Stimulated activated effector memory CD8-positive, alpha-beta T cell treated with anti-CD3 and anti-CD28 coated beads, Interleukin-12 subunit alpha, Interleukin-12 subunit beta, amount 100 ng/mL, for 72 hours (primary cell): ENCODE data around the gene OPRD1.
A peak's percentile ranks its signal among the peaks of the same experiment; 100 is the strongest.
"Not testable (repeated sequence)": the region's sequence is repeated elsewhere in the genome, so short reads cannot be mapped to it uniquely, and the experiment has no call there.

Source experiments
- ATAC-seq: fragments of 150-1000 bp; cut with Tn5 transposase; 2 replicates; pipeline ENCODE4 v1.10.0; 2021
- DNase-seq, 2 donors: peaks; one replicate each; pipeline ENCODE4 v3.0.0; 2021 to 2022; ENCODE audit warnings: low spot score in 2 of 2
- H3K27ac Mint-ChIP-seq: one replicate; pipeline ENCODE4 v1.8.0; 2022; ENCODE audit warnings: mild to moderate bottlenecking, mixed read lengths
- H3K36me3 Mint-ChIP-seq: one replicate; pipeline ENCODE4 v1.8.0; 2022; ENCODE audit warnings: mild to moderate bottlenecking, mixed read lengths
- H3K4me1 Mint-ChIP-seq: one replicate; pipeline ENCODE4 v1.8.0; 2022; ENCODE audit warnings: mixed read lengths
- H3K4me3 Mint-ChIP-seq: one replicate; pipeline ENCODE4 v1.8.0; 2022; ENCODE audit warnings: mild to moderate bottlenecking, mixed read lengths
- H3K9me3 Mint-ChIP-seq: one replicate; pipeline ENCODE4 v1.8.0; 2022; ENCODE audit warnings: mixed read lengths

OPRD1 gene

GRCh38 chr1:28853093-28853742, 41.2 kb downstream of the OPRD1 start:
- Mint-ChIP-seq H3K27ac (no peak overlapping the region), H3K4me1 (peaks cover 9% of the 10 kb centered on the region), H3K4me3 (no peak overlapping the region), H3K36me3 (no peaks in the 10 kb centered on the region), H3K9me3 (no peaks in the 10 kb centered on the region)
- DNase-seq: no peak
- no peak for ATAC-seq

GRCh38 chr1:28854406-28854805, 42.4 kb downstream of the OPRD1 start:
- not testable (repeated sequence) for H3K9me3 Mint-ChIP-seq, ATAC-seq, H3K4me3 Mint-ChIP-seq, H3K36me3 Mint-ChIP-seq, DNase-seq, H3K27ac Mint-ChIP-seq, H3K4me1 Mint-ChIP-seq

- H3K36me3 Mint-ChIP-seq: no peaks in the 10 kb centered on the region
- no peaks in the 10 kb centered on the region for H3K9me3 Mint-ChIP-seq
- H3K4me3 Mint-ChIP-seq: no peak overlapping the region
- no peak for ATAC-seq
- no peak for DNase-seq
- peaks cover 9% of the 10 kb centered on the region for H3K4me1 Mint-ChIP-seq
- no peak overlapping the region for H3K27ac Mint-ChIP-seq
These were observed 43.1 kb downstream of the OPRD1 start for GRCh38 chr1:28855046-28855445.

GRCh38 chr1:28855469-28855951, 43.5 kb downstream of the OPRD1 start:
- H3K27ac Mint-ChIP-seq: no peak overlapping the region
- no peak for ATAC-seq
- H3K4me1 Mint-ChIP-seq: peaks cover 9% of the 10 kb centered on the region
- H3K4me3 Mint-ChIP-seq: no peak overlapping the region
- H3K9me3 Mint-ChIP-seq: no peaks in the 10 kb centered on the region
- no peak for DNase-seq
- no peaks in the 10 kb centered on the region for H3K36me3 Mint-ChIP-seq

GRCh38 chr1:28855969-28856368, 44.0 kb downstream of the OPRD1 start:
- ATAC-seq: peak; percentile 39
- Mint-ChIP-seq H3K9me3 (no peaks in the 10 kb centered on the region), H3K36me3 (no peaks in the 10 kb centered on the region), H3K4me1 (peaks cover 9% of the 10 kb centered on the region), H3K27ac (no peak overlapping the region), H3K4me3 (no peak overlapping the region)
- DNase-seq: no peak

- Mint-ChIP-seq H3K4me1 (peaks cover under 1% of the 10 kb centered on the region), H3K27ac (no peak overlapping the region), H3K36me3 (no peaks in the 10 kb centered on the region), H3K4me3 (no peak overlapping the region), H3K9me3 (no peaks in the 10 kb centered on the region)
- DNase-seq: no peak
- no peak for ATAC-seq
These were observed 48.5 kb downstream of the OPRD1 start for GRCh38 chr1:28860332-28861073.

GRCh38 chr1:28862571-28863403, 50.8 kb downstream of the OPRD1 start:
- H3K36me3 Mint-ChIP-seq: no peaks in the 10 kb centered on the region
- no peak for DNase-seq
- no peak overlapping the region for H3K4me3 Mint-ChIP-seq
- no peaks in the 10 kb centered on the region for H3K4me1 Mint-ChIP-seq
- no peak overlapping the region for H3K27ac Mint-ChIP-seq
- ATAC-seq: no peak
- H3K9me3 Mint-ChIP-seq: no peaks in the 10 kb centered on the region

- Mint-ChIP-seq H3K36me3 (no peaks in the 10 kb centered on the region), H3K4me3 (no peak overlapping the region), H3K27ac (peak overlapping the region; percentile 53), H3K9me3 (no peaks in the 10 kb centered on the region), H3K4me1 (no peaks in the 10 kb centered on the region)
- ATAC-seq (no peak), DNase-seq (no peak)
These were observed 52.7 kb downstream of the OPRD1 start for GRCh38 chr1:28864695-28865094.

GRCh38 chr1:28865997-28866650, 54.2 kb downstream of the OPRD1 start:
- DNase-seq: no peak
- Mint-ChIP-seq H3K9me3 (no peaks in the 10 kb centered on the region), H3K4me3 (no peak overlapping the region), H3K4me1 (no peaks in the 10 kb centered on the region), H3K27ac (no peak overlapping the region), H3K36me3 (no peaks in the 10 kb centered on the region)
- peak; percentile 41 for ATAC-seq

- H3K4me3 Mint-ChIP-seq: no peak overlapping the region
- no peak for DNase-seq
- H3K36me3 Mint-ChIP-seq: no peaks in the 10 kb centered on the region
- no peak for ATAC-seq
- H3K4me1 Mint-ChIP-seq: no peaks in the 10 kb centered on the region
- no peaks in the 10 kb centered on the region for H3K9me3 Mint-ChIP-seq
- H3K27ac Mint-ChIP-seq: no peak overlapping the region
These were observed 55.9 kb downstream of the OPRD1 start for GRCh38 chr1:28867850-28868249.

- Mint-ChIP-seq H3K36me3 (no peaks in the 10 kb centered on the region), H3K9me3 (no peaks in the 10 kb centered on the region), H3K27ac (no peak overlapping the region), H3K4me3 (no peak overlapping the region), H3K4me1 (no peaks in the 10 kb centered on the region)
- ATAC-seq (no peak), DNase-seq (no peak)
These were observed 58.0 kb downstream of the OPRD1 start for GRCh38 chr1:28869952-28870351.

- DNase-seq: no peak
- H3K27ac Mint-ChIP-seq: no peak overlapping the region
- no peaks in the 10 kb centered on the region for H3K9me3 Mint-ChIP-seq
- H3K36me3 Mint-ChIP-seq: no peaks in the 10 kb centered on the region
- no peaks in the 10 kb centered on the region for H3K4me1 Mint-ChIP-seq
- ATAC-seq: no peak
- H3K4me3 Mint-ChIP-seq: no peak overlapping the region
These were observed 59.8 kb downstream of the OPRD1 start for GRCh38 chr1:28871631-28872401.

GRCh38 chr1:28875134-28875533, 63.2 kb downstream of the OPRD1 start:
- H3K27ac Mint-ChIP-seq, DNase-seq, H3K4me3 Mint-ChIP-seq, H3K9me3 Mint-ChIP-seq, H3K4me1 Mint-ChIP-seq, ATAC-seq, H3K36me3 Mint-ChIP-seq: not testable (repeated sequence)

- Mint-ChIP-seq H3K9me3 (no peaks in the 10 kb centered on the region), H3K4me1 (peaks cover 6% of the 10 kb centered on the region), H3K27ac (no peak overlapping the region), H3K36me3 (no peaks in the 10 kb centered on the region), H3K4me3 (no peak overlapping the region)
- peak; percentile 78 for ATAC-seq
- peak; percentile 62 to 84 for DNase-seq
These were observed 65.3 kb downstream of the OPRD1 start for GRCh38 chr1:28877132-28877781.
